Body of pancreas (tissue), 4 donors: ENCODE measurements around the gene RNF187. TPM values are rescaled to one million over a fixed set of nuclear protein-coding genes. Genes with fewer than 3 reads are reported as not detected.

ENCODE experiments used
- ATAC-seq: fragments of 150-250 bp; one replicate; pipeline ENCODE4 v1.9.1; 2016
- DNase-seq, 4 donors: peaks; one replicate each; pipeline ENCODE4 v3.0.0-alpha.2; 2019
- H3K27ac ChIP-seq, 4 donors: fragments of 200-600 bp; sonication (generic); 1 replicate in 3 of 4; 2 replicates in 1 of 4; pipeline versions ENCODE4 v1.5.1 to v1.6.1; 2016 to 2019; ENCODE audit warnings: mild to moderate bottlenecking in 1 of 4, mixed read lengths in 1 of 4, moderate library complexity in 1 of 4
- H3K27me3 ChIP-seq, 2 donors: fragments of 200-600 bp; sonication (generic); one replicate each; pipeline ENCODE4 v1.6.0; 2016; ENCODE audit warnings: mild to moderate bottlenecking in 1 of 2
- H3K36me3 ChIP-seq, 2 donors: fragments of 200-600 bp; sonication (generic); replicated peaks in 1 of 2; 2 replicates each; pipeline ENCODE4 v1.5.1; 2016; ENCODE audit warnings: low read depth in 2 of 2; ENCODE audit not compliant: insufficient read depth in 1 of 2
- H3K4me1 ChIP-seq: fragments of 200-600 bp; sonication (generic); one replicate; pipeline ENCODE4 v1.6.0; 2016
- H3K4me3 ChIP-seq, 2 donors: fragments of 200-600 bp; sonication (generic); 1 replicate in 1 of 2; 2 replicates in 1 of 2; pipeline ENCODE4 v1.5.1; 2016 to 2019
- H3K9me3 ChIP-seq, 3 donors: fragments of 200-600 bp; sonication (generic); 1 replicate in 2 of 3; 2 replicates in 1 of 3; pipeline ENCODE4 v1.5.1; 2016
- CTCF ChIP-seq, 7 experiments: fragments of 450-650 bp in 4 of 7; fragments of 200-600 bp in 3 of 7; sonication (generic) in 3 of 7; IDR thresholded peaks; one replicate each; pipeline ENCODE4 v1.5.1; 2016 to 2019; ENCODE audit warnings: antibody characterized with exemption in 7 of 7
- POLR2A ChIP-seq, 3 donors: fragments of 450-650 bp; IDR thresholded peaks; one replicate each; pipeline ENCODE4 v1.6.1; 2016; ENCODE audit warnings: antibody characterized with exemption in 3 of 3, mild to moderate bottlenecking in 2 of 3
- WGBS, 2 donors: methylation state at CpG; one replicate each; pipeline ENCODE4 v1.1.5; 2017; 5-methylcytosine and 5-hydroxymethylcytosine counted together
- intact Hi-C: fragments of 100-400 bp; cut with DNase I; formaldehyde crosslinking; loops from one replicate; pipeline ENCODE4 v1.15.1; 2023
- total RNA-seq, 2 donors: library from RNA; depleted of rRNA; stranded (reverse); fragments of >200 nt; gene quantifications; one replicate each; pipeline ENCODE4 v1.1.0, GENCODE V29; 2016

Gene RNF187
- total RNA-seq, 2 donors from 2014 or later: 20.0 to 35.9 TPM

- TF ChIP-seq POLR2A (IDR thresholded peaks at IDR 0.05) (no peak), CTCF (IDR thresholded peaks at IDR 0.05) (no peak)
- peaks cover 10% of the 10 kb centered on the region for H3K4me1 ChIP-seq
- H3K27ac ChIP-seq: no peak overlapping the region
- WGBS, 2 donors: 62 to 72% methylated on average over 11 of the region's 11 CpGs
- H3K36me3 ChIP-seq: no peaks in the 10 kb centered on the region
- ATAC-seq (no peak), DNase-seq (no peak)
- no peaks in the 10 kb centered on the region for H3K9me3 ChIP-seq
- intact Hi-C loops: no loop called here
- no peak overlapping the region for H3K4me3 ChIP-seq
- H3K27me3 ChIP-seq: peaks cover 3 to 8% of the 10 kb centered on the region in 2 donors
These were observed 37.0 kb upstream of the RNF187 start for GRCh38 chr1:228450200-228450599.

GRCh38 chr1:228452194-228453021 lies 34.8 kb upstream of the RNF187 start:
- no peak for TF ChIP-seq POLR2A (IDR thresholded peaks at IDR 0.05)
- no peak for TF ChIP-seq CTCF (IDR thresholded peaks at IDR 0.05)
- Histone ChIP-seq H3K4me1 (peaks cover 8% of the 10 kb centered on the region), H3K36me3 (no peaks in the 10 kb centered on the region), H3K27ac (no peak overlapping the region), H3K4me3 (no peak overlapping the region), H3K9me3 (no peaks in the 10 kb centered on the region), H3K27me3 (no peaks in the 10 kb centered on the region)
- intact Hi-C loops: no loop called here
- DNase-seq: no peak
- no peak for ATAC-seq
- WGBS, 2 donors: 76 to 87% methylated on average over 5 to 10 of the region's 10 CpGs

- 67 to 70% methylated on average over 7 to 10 of the region's 10 CpGs for WGBS, 2 donors
- intact Hi-C loops: no loop called here
- ATAC-seq: no peak
These were observed 34.1 kb upstream of the RNF187 start for GRCh38 chr1:228453022-228453560.

GRCh38 chr1:228453614-228454013 lies 33.6 kb upstream of the RNF187 start:
- DNase-seq (no peak), ATAC-seq (no peak)
- Histone ChIP-seq H3K36me3 (no peaks in the 10 kb centered on the region), H3K4me1 (peaks cover 20% of the 10 kb centered on the region), H3K27me3 (no peaks in the 10 kb centered on the region), H3K9me3 (no peaks in the 10 kb centered on the region), H3K4me3 (no peak overlapping the region), H3K27ac (no peak overlapping the region)
- intact Hi-C loops: no loop called here
- TF ChIP-seq CTCF (IDR thresholded peaks at IDR 0.05): no peak
- no peak for TF ChIP-seq POLR2A (IDR thresholded peaks at IDR 0.05)
- 91 to 92% methylated on average over 3 of the region's 3 CpGs for WGBS, 2 donors

More at GRCh38 chr1:228453022-228453560, 34.1 kb upstream of the RNF187 start:
- Histone ChIP-seq H3K27ac (no peak overlapping the region), H3K36me3 (no peaks in the 10 kb centered on the region), H3K4me3 (no peak overlapping the region), H3K4me1 (peaks cover 14% of the 10 kb centered on the region), H3K9me3 (no peaks in the 10 kb centered on the region), H3K27me3 (no peaks in the 10 kb centered on the region)
- TF ChIP-seq POLR2A (IDR thresholded peaks at IDR 0.05) (no peak), CTCF (IDR thresholded peaks at IDR 0.05) (no peak)
- no peak for DNase-seq
